ENCODE results near the gene ZNF334. TPM values are rescaled to one million over a fixed set of nuclear protein-coding genes. Genes with fewer than 3 reads are reported as not detected.

Gene ZNF334
- total RNA-seq, 2 donors from 2014 or later, result 1.1 to 3.1 TPM

Other genes starting within 250 kb of the ZNF334 start
- gene CDH22, start 205.1 kb downstream of the ZNF334 start, total RNA-seq, result under 1 TPM; 0.28 to 0.29 TPM
- gene ELMO2, start 106.9 kb downstream of the ZNF334 start, total RNA-seq, result 10 to 100 TPM; 43.6 to 48.9 TPM
- not detected for gene OCSTAMP, start 37.1 kb upstream of the ZNF334 start, total RNA-seq
- 1 to 10 TPM; 1.7 to 2.3 TPM for gene SLC13A3, start 137.9 kb upstream of the ZNF334 start, total RNA-seq
- 10 to 100 TPM in 1 of 2 donors, 1 to 10 TPM in 1; 9.5 to 12.4 TPM for gene TP53RK, start 175.9 kb upstream of the ZNF334 start, total RNA-seq
- gene SLC2A10, start 196.1 kb upstream of the ZNF334 start, total RNA-seq, result 10 to 100 TPM; 14.2 to 19.2 TPM

Measured in posterior vena cava (tissue), 2 donors.